Astrocyte (in vitro differentiated cells and primary cell): ENCODE results near the gene CDH23. TPM values are rescaled to one million over a fixed set of nuclear protein-coding genes. Genes with fewer than 3 reads are reported as not detected.

Source experiments
- DNase-seq: peaks from one replicate; pipeline ENCODE4 v3.0.0-alpha.2; 2010; ENCODE audit warnings: low read depth
- FAIRE-seq: peaks from 2 replicates; lab custom pipeline; 2011; peaks lifted over from hg19 to GRCh38; lab: Jason Lieb, UNC
- H2AFZ ChIP-seq: 2 replicates; pipeline ENCODE4 v1.6.0; 2012; ENCODE audit warnings: low read depth, low read length, inconsistent platforms
- H3K27ac ChIP-seq: 2 replicates; pipeline ENCODE4 v1.5.1; 2011; ENCODE audit warnings: low read depth, low read length, inconsistent platforms
- H3K27me3 ChIP-seq: 2 replicates; pipeline ENCODE4 v1.6.0; 2011; ENCODE audit warnings: low read length, inconsistent platforms; ENCODE audit not compliant: insufficient read depth
- H3K36me3 ChIP-seq: 2 replicates; pipeline ENCODE4 v1.5.1; 2011; ENCODE audit warnings: low read length, inconsistent platforms; ENCODE audit not compliant: insufficient read depth
- H3K4me1 ChIP-seq: 2 replicates; pipeline ENCODE4 v1.5.1; 2011; ENCODE audit warnings: low read length, inconsistent platforms; ENCODE audit not compliant: insufficient read depth
- H3K4me2 ChIP-seq: 2 replicates; pipeline ENCODE4 v1.6.0; 2012; ENCODE audit warnings: low read length, inconsistent platforms
- H3K4me3 ChIP-seq: 2 replicates; pipeline ENCODE4 v1.5.1; 2011; ENCODE audit warnings: low read depth, mild to moderate bottlenecking, low read length, inconsistent platforms; ENCODE audit not compliant: insufficient read depth
- H3K79me2 ChIP-seq: 2 replicates; pipeline ENCODE4 v1.6.0; 2012; ENCODE audit warnings: mild to moderate bottlenecking, low read length, inconsistent platforms; ENCODE audit not compliant: insufficient read depth
- H3K9ac ChIP-seq: 2 replicates; pipeline ENCODE4 v1.6.0; 2012; ENCODE audit warnings: mild to moderate bottlenecking, low read length, inconsistent platforms
- H3K9me3 ChIP-seq: 2 replicates; pipeline ENCODE4 v1.5.1; 2012; ENCODE audit warnings: low read depth, mild to moderate bottlenecking, low read length, inconsistent platforms; ENCODE audit not compliant: insufficient read depth
- H4K20me1 ChIP-seq: 2 replicates; pipeline ENCODE4 v1.6.0; 2012; ENCODE audit warnings: low read length, inconsistent platforms; ENCODE audit not compliant: insufficient read depth
- H3K27ac Mint-ChIP-seq: one replicate; pipeline ENCODE4 v1.8.0; 2021; ENCODE audit warnings: mild to moderate bottlenecking, mixed read lengths; ENCODE audit not compliant: unreplicated experiment
- H3K27me3 Mint-ChIP-seq: one replicate; pipeline ENCODE4 v1.8.0; 2021; ENCODE audit warnings: low read depth, mixed read lengths; ENCODE audit not compliant: unreplicated experiment
- H3K36me3 Mint-ChIP-seq: one replicate; pipeline ENCODE4 v1.8.0; 2021; ENCODE audit warnings: low read depth, mixed read lengths; ENCODE audit not compliant: unreplicated experiment
- H3K4me1 Mint-ChIP-seq: one replicate; pipeline ENCODE4 v1.8.0; 2021; ENCODE audit warnings: low read depth, mixed read lengths; ENCODE audit not compliant: unreplicated experiment
- H3K4me3 Mint-ChIP-seq: one replicate; pipeline ENCODE4 v1.8.0; 2021; ENCODE audit warnings: mild to moderate bottlenecking, moderate library complexity, mixed read lengths; ENCODE audit not compliant: unreplicated experiment
- H3K9me3 Mint-ChIP-seq: one replicate; pipeline ENCODE4 v1.8.0; 2021; ENCODE audit warnings: mild to moderate bottlenecking, mixed read lengths; ENCODE audit not compliant: unreplicated experiment
- EZH2 ChIP-seq: IDR thresholded peaks from 2 replicates; pipeline ENCODE4 v1.6.1; 2012; ENCODE audit warnings: mild to moderate bottlenecking, low read length, inconsistent platforms; ENCODE audit not compliant: insufficient read depth
- total RNA-seq: library from RNA; stranded (reverse); gene quantifications from 2 replicates; pipeline ENCODE4 v1.2.1, GENCODE V29; 2021
- TF ChIP-seq, protein P1 (sequence below): IDR thresholded peaks from 2 replicates; pipeline ENCODE4 v1.5.1; 2011; ENCODE audit warnings: low read depth, mild to moderate bottlenecking, inconsistent platforms, low read length, moderate library complexity; ENCODE audit not compliant: insufficient read depth

The CDH23 gene
- total RNA-seq, 1 donor from 2014 or later = not detected

DNA sequence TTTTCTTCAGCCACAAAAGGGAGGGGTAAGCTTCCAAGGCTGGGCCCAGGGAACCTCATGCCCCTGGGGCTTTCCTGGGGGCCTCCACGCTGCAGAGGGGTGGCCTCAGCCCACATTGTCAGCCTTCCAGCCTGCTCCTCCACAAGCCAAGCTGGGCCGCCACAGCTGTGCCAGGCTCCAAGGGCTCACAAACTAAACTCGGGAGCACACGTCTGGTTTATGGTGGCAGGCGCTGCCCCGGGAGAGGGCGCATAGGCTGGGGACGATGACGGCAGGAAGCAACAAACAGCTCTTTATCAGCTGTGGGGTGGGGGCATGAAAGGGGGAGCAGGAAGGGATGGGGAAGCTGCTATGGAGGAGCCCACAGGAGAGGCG, 6.3 kb upstream of the CDH23 start:
- no peak overlapping the region for H3K4me3 ChIP-seq
- H3K4me1 Mint-ChIP-seq = no peaks in the 10 kb centered on the region
- no peaks in the 10 kb centered on the region for H3K36me3 ChIP-seq
- no peaks in the 10 kb centered on the region for H3K9me3 ChIP-seq
- DNase-seq (no peak), FAIRE-seq (no peak)
- no peaks in the 10 kb centered on the region for H3K4me1 ChIP-seq
- H3K27me3 Mint-ChIP-seq = peaks cover 86% of the 10 kb centered on the region
- TF ChIP-seq EZH2 = no peak
- TF ChIP-seq, protein P1, sequence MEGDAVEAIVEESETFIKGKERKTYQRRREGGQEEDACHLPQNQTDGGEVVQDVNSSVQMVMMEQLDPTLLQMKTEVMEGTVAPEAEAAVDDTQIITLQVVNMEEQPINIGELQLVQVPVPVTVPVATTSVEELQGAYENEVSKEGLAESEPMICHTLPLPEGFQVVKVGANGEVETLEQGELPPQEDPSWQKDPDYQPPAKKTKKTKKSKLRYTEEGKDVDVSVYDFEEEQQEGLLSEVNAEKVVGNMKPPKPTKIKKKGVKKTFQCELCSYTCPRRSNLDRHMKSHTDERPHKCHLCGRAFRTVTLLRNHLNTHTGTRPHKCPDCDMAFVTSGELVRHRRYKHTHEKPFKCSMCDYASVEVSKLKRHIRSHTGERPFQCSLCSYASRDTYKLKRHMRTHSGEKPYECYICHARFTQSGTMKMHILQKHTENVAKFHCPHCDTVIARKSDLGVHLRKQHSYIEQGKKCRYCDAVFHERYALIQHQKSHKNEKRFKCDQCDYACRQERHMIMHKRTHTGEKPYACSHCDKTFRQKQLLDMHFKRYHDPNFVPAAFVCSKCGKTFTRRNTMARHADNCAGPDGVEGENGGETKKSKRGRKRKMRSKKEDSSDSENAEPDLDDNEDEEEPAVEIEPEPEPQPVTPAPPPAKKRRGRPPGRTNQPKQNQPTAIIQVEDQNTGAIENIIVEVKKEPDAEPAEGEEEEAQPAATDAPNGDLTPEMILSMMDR = no peak
- H2AFZ ChIP-seq = no peak overlapping the region
- no peak overlapping the region for H3K9ac ChIP-seq
- no peak overlapping the region for H3K27ac ChIP-seq
- H3K27me3 ChIP-seq = peaks cover 53% of the 10 kb centered on the region
- H3K27ac Mint-ChIP-seq = no peak overlapping the region
- H3K4me3 Mint-ChIP-seq = no peak overlapping the region
- H4K20me1 ChIP-seq = no peaks in the 10 kb centered on the region
- H3K9me3 Mint-ChIP-seq = no peaks in the 10 kb centered on the region
- no peak overlapping the region for H3K4me2 ChIP-seq
- no peaks in the 10 kb centered on the region for H3K79me2 ChIP-seq
- H3K36me3 Mint-ChIP-seq = no peaks in the 10 kb centered on the region

DNA sequence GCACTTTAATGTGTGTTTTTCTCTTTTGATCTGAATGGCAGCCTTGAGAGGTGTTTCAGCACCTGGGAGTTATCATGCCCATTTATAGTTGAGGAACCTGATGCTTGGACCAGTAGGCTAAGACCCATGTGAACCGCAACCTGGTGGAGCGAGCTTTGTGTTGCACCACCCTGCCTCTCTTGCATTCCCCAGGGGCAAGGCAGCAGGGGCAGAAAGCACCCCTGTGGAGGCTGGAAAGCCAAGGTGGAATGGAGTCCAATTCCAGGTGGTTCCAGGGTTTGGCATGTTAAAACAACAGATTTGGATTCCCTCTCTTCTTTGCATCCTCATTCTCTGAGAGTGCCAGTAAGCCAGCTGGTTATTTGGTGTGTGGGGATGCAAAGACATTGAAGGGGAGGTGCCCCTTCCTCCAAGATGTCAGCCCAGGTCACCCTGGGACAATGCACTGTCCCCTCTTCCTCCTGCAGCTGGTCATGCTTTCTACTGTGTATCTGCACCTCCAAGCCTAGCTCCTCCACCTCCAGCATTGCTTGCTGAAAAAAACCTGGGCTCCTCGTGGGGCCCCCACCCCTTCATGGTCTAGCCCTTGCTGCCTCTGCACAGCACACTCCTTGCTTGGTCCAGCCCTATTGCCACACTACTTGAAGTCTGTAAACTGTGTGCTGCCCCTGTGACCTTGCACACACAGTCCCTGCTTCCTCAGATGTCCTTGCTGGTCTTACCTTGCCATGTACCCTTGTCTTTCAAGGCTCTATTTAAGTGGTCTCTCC, 5.6 kb upstream of the CDH23 start:
- no peaks in the 10 kb centered on the region for H3K36me3 ChIP-seq
- H3K4me3 Mint-ChIP-seq = no peak overlapping the region
- no peak for DNase-seq
- no peak overlapping the region for H3K27ac Mint-ChIP-seq
- H3K4me3 ChIP-seq = no peak overlapping the region
- no peak overlapping the region for H3K9ac ChIP-seq
- H3K9me3 ChIP-seq = no peaks in the 10 kb centered on the region
- H3K4me1 Mint-ChIP-seq = no peaks in the 10 kb centered on the region
- no peak overlapping the region for H2AFZ ChIP-seq
- H3K36me3 Mint-ChIP-seq = no peaks in the 10 kb centered on the region
- FAIRE-seq = no peak
- peaks cover 4% of the 10 kb centered on the region for H4K20me1 ChIP-seq
- peaks cover 58% of the 10 kb centered on the region for H3K27me3 ChIP-seq
- TF ChIP-seq, protein P1 = no peak
- no peak for TF ChIP-seq EZH2
- H3K27me3 Mint-ChIP-seq = peaks cover 86% of the 10 kb centered on the region
- H3K4me2 ChIP-seq = no peak overlapping the region
- no peaks in the 10 kb centered on the region for H3K4me1 ChIP-seq
- H3K79me2 ChIP-seq = no peaks in the 10 kb centered on the region
- H3K9me3 Mint-ChIP-seq = no peaks in the 10 kb centered on the region
- H3K27ac ChIP-seq = no peak overlapping the region

DNA sequence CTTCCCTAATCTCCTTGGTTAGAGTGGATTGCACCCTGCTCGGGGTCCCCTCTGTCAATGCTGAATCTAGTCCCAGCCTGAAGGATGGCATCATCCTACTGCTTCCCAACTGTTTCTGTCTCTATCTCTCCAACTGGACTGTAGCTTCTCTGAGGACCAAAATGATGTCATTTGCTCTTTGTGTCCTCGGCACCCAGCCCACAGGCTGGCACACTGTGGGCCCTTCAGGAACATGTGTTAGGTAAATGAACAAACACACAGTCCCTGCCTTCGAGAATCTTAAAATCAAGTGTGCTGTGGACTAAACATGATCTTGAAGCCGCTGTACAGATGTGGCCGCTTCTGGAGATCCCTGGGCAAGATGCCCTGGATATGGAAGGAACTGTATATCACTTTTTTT, 5.0 kb upstream of the CDH23 start:
- H3K4me2 ChIP-seq = no peak overlapping the region
- no peak overlapping the region for H3K27ac ChIP-seq
- H3K9ac ChIP-seq = no peak overlapping the region
- H3K4me1 Mint-ChIP-seq = no peaks in the 10 kb centered on the region
- peaks cover 4% of the 10 kb centered on the region for H4K20me1 ChIP-seq
- no peaks in the 10 kb centered on the region for H3K79me2 ChIP-seq
- H2AFZ ChIP-seq = no peak overlapping the region
- no peaks in the 10 kb centered on the region for H3K36me3 Mint-ChIP-seq
- H3K9me3 Mint-ChIP-seq = no peaks in the 10 kb centered on the region
- H3K9me3 ChIP-seq = no peaks in the 10 kb centered on the region
- H3K4me3 ChIP-seq = no peak overlapping the region
- no peak overlapping the region for H3K27ac Mint-ChIP-seq
- no peaks in the 10 kb centered on the region for H3K4me1 ChIP-seq
- no peaks in the 10 kb centered on the region for H3K36me3 ChIP-seq
- H3K27me3 ChIP-seq = peaks cover 53% of the 10 kb centered on the region
- no peak for FAIRE-seq
- peaks cover 81% of the 10 kb centered on the region for H3K27me3 Mint-ChIP-seq
- no peak for TF ChIP-seq EZH2
- TF ChIP-seq, protein P1 = no peak
- no peak for DNase-seq
- no peak overlapping the region for H3K4me3 Mint-ChIP-seq
